Chondrocyte (in vitro differentiated cells): ENCODE results near the gene CD19. TPM values are rescaled to one million over a fixed set of nuclear protein-coding genes. Genes with fewer than 3 reads are reported as not detected.
"Not testable (repeated sequence)": the region's sequence is repeated elsewhere in the genome, so short reads cannot be mapped to it uniquely, and the experiment has no call there.

Source experiments
- DNase-seq: peaks from one replicate; pipeline ENCODE4 v3.0.0; 2021; ENCODE audit warnings: mixed read lengths, low spot score
- H3K27ac Mint-ChIP-seq: one replicate; pipeline ENCODE4 v1.8.0; 2021; ENCODE audit warnings: mild to moderate bottlenecking, moderate library complexity, mixed read lengths; ENCODE audit not compliant: unreplicated experiment
- H3K27me3 Mint-ChIP-seq: 2 replicates; pipeline ENCODE4 v1.8.0; 2021; ENCODE audit warnings: low read depth, mixed read lengths
- H3K36me3 Mint-ChIP-seq: 2 replicates; pipeline ENCODE4 v1.8.0; 2021; ENCODE audit warnings: low read depth, mixed read lengths
- H3K4me1 Mint-ChIP-seq: 2 replicates; pipeline ENCODE4 v1.8.0; 2021; ENCODE audit warnings: low read depth, mild to moderate bottlenecking, mixed read lengths
- H3K4me3 Mint-ChIP-seq: one replicate; pipeline ENCODE4 v1.8.0; 2021; ENCODE audit warnings: mild to moderate bottlenecking, moderate library complexity, mixed read lengths; ENCODE audit not compliant: unreplicated experiment
- H3K9me3 Mint-ChIP-seq: 2 replicates; pipeline ENCODE4 v1.8.0; 2021; ENCODE audit warnings: low read depth, mixed read lengths
- long read RNA-seq: library from polyadenylated mRNA; stranded (forward); transcript quantifications from one replicate; pipeline ENCODE4 v2.0.0, GENCODE V29; 2021
- total RNA-seq: library from RNA; stranded (reverse); gene quantifications from 3 replicates; pipeline ENCODE4 v1.2.1, GENCODE V29; 2021
- TF ChIP-seq, protein P1 (sequence below): fragments of 200-600 bp; sonication (generic); IDR thresholded peaks from 2 replicates; pipeline ENCODE4 v1.5.0; 2021; ENCODE audit warnings: antibody characterized with exemption, mild to moderate bottlenecking, moderate library complexity

Gene CD19
- not detected in 3 replicates for total RNA-seq
- long read RNA-seq: 0 reads

DNA sequence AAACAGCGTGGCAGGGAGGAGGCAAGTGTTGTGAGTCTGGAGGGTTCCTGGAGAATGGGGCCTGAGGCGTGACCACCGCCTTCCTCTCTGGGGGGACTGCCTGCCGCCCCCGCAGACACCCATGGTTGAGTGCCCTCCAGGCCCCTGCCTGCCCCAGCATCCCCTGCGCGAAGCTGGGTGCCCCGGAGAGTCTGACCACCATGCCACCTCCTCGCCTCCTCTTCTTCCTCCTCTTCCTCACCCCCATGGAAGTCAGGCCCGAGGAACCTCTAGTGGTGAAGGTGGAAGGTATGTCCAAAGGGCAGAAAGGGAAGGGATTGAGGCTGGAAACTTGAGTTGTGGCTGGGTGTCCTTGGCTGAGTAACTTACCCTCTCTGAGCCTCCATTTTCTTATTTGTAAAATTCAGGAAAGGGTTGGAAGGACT is at the start of gene CD19:
CD19 (plus strand) TSS at position 171 of the 425 bp plus-strand sequence; CDS start at position 201, 30 bp downstream.
- no peaks in the 10 kb centered on the region for H3K4me1 Mint-ChIP-seq
- H3K36me3 Mint-ChIP-seq: peaks cover 2% of the 10 kb centered on the region
- DNase-seq: no peak
- no peak within 1 kb of the TSS for H3K4me3 Mint-ChIP-seq
- H3K27me3 Mint-ChIP-seq: peaks cover 3% of the 10 kb centered on the region
- H3K27ac Mint-ChIP-seq: no peak within 1 kb of the TSS
- TF ChIP-seq, protein P1, sequence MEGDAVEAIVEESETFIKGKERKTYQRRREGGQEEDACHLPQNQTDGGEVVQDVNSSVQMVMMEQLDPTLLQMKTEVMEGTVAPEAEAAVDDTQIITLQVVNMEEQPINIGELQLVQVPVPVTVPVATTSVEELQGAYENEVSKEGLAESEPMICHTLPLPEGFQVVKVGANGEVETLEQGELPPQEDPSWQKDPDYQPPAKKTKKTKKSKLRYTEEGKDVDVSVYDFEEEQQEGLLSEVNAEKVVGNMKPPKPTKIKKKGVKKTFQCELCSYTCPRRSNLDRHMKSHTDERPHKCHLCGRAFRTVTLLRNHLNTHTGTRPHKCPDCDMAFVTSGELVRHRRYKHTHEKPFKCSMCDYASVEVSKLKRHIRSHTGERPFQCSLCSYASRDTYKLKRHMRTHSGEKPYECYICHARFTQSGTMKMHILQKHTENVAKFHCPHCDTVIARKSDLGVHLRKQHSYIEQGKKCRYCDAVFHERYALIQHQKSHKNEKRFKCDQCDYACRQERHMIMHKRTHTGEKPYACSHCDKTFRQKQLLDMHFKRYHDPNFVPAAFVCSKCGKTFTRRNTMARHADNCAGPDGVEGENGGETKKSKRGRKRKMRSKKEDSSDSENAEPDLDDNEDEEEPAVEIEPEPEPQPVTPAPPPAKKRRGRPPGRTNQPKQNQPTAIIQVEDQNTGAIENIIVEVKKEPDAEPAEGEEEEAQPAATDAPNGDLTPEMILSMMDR: no peak
- no peaks in the 10 kb centered on the region for H3K9me3 Mint-ChIP-seq

DNA sequence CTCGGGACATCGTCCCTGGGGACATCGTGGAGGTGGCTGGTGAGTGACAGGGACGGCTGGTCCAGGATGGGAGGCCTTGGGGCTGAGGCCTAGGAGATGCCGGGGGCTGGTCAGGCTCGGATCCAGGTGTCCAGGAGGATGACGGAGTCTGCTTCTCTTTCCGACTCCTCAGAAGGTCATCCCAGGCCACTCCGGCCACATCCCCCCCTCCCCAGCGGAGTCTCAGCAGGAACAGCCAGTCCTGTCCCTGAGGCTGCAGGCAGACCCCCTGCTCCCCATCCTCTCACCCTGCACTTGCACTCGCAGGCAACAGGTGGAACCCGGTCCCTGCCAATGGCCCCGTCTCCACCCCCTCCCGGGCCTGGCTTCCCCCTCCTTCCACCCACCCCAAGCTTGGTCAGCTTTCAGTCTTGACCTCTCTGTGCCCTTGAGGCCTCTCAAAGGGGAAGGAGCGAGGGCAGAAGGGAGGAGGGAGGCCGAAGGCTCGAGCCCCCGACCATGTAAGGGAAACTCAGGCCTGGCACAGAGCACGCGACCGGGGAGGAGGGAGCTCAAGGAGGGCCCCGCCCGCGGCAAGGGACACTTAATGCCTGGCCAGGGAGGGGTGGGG is 49.1 kb upstream of the CD19 start:
- TF ChIP-seq, protein P1: no peak
- no peaks in the 10 kb centered on the region for H3K27me3 Mint-ChIP-seq
- no peak overlapping the region for H3K27ac Mint-ChIP-seq
- no peak overlapping the region for H3K4me3 Mint-ChIP-seq
- H3K4me1 Mint-ChIP-seq: peaks cover 6% of the 10 kb centered on the region
- no peak for DNase-seq
- no peaks in the 10 kb centered on the region for H3K9me3 Mint-ChIP-seq
- H3K36me3 Mint-ChIP-seq: no peaks in the 10 kb centered on the region

DNA sequence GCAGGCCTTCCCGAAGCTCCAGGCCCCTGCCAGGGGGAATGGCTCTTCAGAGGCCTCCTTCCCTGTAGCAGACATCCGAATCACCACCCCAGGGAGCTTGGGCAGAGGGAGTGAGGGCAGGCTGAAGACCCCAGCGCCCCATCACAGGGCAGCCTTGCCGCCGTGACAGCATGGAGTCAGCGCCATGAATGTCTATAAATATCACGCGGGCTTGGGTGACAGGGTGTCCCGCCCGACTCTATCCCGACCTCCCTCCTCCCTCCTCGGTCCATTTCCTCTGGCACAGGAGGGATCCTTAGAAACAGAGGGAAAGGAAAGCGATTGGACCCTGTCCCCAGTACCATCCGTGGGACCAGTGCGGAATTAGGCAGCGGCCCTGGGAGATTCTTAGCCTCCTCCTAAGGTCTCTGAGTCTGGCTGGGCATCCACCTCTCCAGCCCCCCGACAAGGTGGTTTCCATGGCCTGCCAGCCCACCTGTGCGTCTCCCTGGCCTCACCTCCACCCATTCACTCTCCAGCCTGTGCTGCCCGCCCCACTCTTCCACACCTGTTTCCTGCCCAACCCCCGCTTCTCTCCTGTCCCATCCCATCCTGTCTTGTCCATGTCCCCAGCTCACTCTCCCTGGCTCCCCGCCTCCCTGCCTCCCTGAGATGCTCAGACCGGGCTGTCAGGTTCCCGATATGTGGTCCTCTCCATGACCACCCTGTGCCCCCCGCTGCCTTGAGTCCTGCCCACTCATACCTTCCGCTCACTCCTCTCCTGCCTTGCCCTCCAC is 48.4 kb upstream of the CD19 start:
- no peak overlapping the region for H3K4me3 Mint-ChIP-seq
- H3K27me3 Mint-ChIP-seq: no peaks in the 10 kb centered on the region
- TF ChIP-seq, protein P1: no peak
- H3K36me3 Mint-ChIP-seq: no peaks in the 10 kb centered on the region
- H3K9me3 Mint-ChIP-seq: no peaks in the 10 kb centered on the region
- no peak for DNase-seq
- peaks cover 6% of the 10 kb centered on the region for H3K4me1 Mint-ChIP-seq
- H3K27ac Mint-ChIP-seq: no peak overlapping the region

DNA sequence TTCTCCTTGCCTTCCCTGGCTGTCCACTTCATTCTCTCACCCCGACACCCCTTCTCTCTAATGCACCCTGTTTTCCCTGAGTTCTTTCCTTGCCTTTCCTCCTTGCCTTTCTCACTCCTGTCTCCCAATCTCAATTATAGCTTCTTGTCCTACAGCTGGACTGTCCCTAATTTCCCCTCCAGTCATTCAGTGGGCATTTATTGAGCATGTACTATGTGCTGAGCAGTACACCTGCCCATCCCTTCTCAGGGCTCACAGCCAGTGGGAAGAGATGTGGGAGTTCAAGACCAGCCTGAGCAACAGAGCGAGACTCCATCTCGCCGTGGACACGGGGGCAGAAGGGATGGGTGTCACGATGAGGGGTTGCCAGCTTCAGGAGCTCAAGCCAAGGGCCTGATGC is 47.7 kb upstream of the CD19 start:
- Mint-ChIP-seq H3K4me1 (peaks cover 5% of the 10 kb centered on the region), H3K4me3 (no peak overlapping the region), H3K27ac (no peak overlapping the region), H3K27me3 (no peaks in the 10 kb centered on the region), H3K9me3 (no peaks in the 10 kb centered on the region), H3K36me3 (no peaks in the 10 kb centered on the region)
- TF ChIP-seq, protein P1: no peak
- DNase-seq: no peak

DNA sequence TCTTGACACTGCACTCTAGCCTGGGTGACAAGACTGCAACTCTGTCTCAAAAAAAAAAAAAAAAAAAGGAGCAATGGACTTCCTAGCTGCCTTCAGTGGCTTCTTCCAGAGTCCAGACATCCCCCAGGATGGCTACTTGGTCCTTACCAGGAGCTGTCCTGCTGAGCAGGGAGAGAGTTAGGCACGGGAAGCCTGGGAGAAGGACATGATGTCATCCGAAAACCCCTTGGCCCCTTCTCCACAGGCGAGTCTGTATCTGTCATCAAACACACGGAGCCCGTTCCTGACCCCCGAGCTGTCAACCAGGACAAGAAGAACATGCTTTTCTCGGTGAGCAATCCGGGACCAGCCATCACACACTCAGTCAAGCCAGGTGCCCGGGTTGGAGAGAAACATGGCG is 44.8 kb upstream of the CD19 start:
- Mint-ChIP-seq H3K27me3 (no peaks in the 10 kb centered on the region), H3K4me3 (no peak overlapping the region), H3K36me3 (no peaks in the 10 kb centered on the region), H3K27ac (no peak overlapping the region), H3K4me1 (no peaks in the 10 kb centered on the region), H3K9me3 (no peaks in the 10 kb centered on the region)
- DNase-seq: no peak
- TF ChIP-seq, protein P1: no peak

DNA sequence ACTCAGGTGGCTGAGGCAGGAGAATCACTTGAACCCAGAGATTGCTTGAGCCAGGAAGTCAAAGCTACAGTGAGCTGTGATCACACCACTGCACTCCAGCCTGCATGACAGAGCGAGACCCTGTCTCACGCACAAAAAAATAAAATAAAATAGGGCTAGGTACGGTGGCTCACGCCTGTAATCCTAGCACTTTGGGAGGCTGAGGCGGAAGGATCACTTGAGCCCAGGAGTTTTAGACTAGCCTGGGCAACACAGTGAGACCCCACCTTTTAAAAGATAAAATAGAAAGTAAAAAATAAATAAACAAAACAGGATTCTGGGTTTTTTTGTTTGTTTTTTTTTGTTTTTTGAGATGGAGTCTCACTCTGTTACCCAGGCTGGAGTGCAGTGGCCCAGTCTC is 41.4 kb upstream of the CD19 start:
- not testable (repeated sequence) for DNase-seq, H3K4me1 Mint-ChIP-seq, H3K9me3 Mint-ChIP-seq, H3K27me3 Mint-ChIP-seq, H3K36me3 Mint-ChIP-seq, H3K27ac Mint-ChIP-seq, H3K4me3 Mint-ChIP-seq
